Measurements from ENCODE around the gene IGFBP4.

Gene IGFBP4

GRCh38 chr17:40452216-40452787 lies 9.1 kb downstream of the IGFBP4 start:
- peak; percentile 73 for DNase-seq (ENCODE audit: low read depth)
- no peak overlapping the region for H3K4me3 ChIP-seq (ENCODE audit: low read depth, low read length)

DNA sequence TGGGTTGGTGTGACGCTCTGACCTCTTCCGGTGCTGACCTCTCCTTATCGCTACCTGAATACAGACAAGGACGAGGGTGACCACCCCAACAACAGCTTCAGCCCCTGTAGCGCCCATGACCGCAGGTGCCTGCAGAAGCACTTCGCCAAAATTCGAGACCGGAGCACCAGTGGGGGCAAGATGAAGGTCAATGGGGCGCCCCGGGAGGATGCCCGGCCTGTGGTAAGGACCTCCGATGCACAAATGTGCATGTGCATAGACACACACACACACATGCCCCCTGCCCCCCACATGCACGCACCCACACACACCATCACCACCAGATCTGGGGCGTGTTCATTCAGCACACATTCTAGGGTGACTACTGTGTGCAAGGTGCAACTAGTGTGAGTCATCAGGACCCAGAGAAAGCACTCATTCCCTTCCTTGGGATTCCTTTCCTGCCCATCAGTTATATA lies 9.7 kb downstream of the IGFBP4 start:
- no peak overlapping the region for H3K4me3 ChIP-seq (ENCODE audit: low read depth, low read length)
- no peak for DNase-seq (ENCODE audit: low read depth)

DNA sequence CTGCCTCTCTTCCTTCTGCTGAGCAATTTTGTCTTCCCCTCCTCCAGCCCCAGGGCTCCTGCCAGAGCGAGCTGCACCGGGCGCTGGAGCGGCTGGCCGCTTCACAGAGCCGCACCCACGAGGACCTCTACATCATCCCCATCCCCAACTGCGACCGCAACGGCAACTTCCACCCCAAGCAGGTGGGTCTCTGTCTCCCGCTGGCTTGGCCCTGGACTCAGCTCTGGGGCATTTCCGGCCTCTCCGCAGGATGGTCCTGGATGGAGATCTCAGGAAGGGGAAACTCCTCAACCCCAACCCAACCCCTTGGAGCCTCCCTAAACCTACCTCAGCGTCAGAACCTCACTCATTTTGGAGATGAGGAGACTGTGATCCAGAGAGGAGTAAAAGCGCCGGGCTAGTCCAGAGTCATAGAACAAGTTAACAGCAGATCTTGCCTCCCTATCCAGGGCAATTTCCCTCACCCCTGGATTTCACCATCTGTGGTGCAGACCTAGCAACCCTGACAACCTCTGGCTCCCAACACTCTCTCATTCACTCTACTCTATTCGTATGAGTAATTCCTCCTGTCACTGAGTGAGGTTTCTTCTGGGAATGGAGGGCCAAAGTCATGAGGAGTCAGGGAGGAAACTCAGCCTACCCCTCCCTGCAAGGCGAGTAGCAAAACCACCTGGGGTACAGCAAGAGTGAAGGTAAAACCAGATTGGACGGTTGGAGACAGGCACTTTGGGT lies 10.8 kb downstream of the IGFBP4 start:
- no peak for DNase-seq (ENCODE audit: low read depth)
- no peak overlapping the region for H3K4me3 ChIP-seq (ENCODE audit: low read depth, low read length)

GRCh38 chr17:40454613-40454995 lies 11.4 kb downstream of the IGFBP4 start:
- no peak for DNase-seq (ENCODE audit: low read depth)
- no peak overlapping the region for H3K4me3 ChIP-seq (ENCODE audit: low read depth, low read length)

DNA sequence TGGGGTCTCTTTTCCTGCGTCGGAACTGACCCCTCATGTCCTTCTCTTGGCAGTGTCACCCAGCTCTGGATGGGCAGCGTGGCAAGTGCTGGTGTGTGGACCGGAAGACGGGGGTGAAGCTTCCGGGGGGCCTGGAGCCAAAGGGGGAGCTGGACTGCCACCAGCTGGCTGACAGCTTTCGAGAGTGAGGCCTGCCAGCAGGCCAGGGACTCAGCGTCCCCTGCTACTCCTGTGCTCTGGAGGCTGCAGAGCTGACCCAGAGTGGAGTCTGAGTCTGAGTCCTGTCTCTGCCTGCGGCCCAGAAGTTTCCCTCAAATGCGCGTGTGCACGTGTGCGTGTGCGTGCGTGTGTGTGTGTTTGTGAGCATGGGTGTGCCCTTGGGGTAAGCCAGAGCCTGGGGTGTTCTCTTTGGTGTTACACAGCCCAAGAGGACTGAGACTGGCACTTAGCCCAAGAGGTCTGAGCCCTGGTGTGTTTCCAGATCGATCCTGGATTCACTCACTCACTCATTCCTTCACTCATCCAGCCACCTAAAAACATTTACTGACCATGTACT lies 13.2 kb downstream of the IGFBP4 start:
- no peak for DNase-seq (ENCODE audit: low read depth)
- H3K4me3 ChIP-seq (ENCODE audit: low read depth, low read length) = no peak overlapping the region

DNA sequence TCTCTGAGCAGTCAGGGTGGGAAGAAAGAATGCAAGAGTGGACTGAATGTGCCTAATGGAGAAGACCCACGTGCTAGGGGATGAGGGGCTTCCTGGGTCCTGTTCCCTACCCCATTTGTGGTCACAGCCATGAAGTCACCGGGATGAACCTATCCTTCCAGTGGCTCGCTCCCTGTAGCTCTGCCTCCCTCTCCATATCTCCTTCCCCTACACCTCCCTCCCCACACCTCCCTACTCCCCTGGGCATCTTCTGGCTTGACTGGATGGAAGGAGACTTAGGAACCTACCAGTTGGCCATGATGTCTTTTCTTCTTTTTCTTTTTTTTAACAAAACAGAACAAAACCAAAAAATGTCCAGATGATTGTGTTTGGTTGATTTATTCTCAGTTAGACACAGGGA lies 14.1 kb downstream of the IGFBP4 start:
- DNase-seq (ENCODE audit: low read depth) = no peak
- no peak overlapping the region for H3K4me3 ChIP-seq (ENCODE audit: low read depth, low read length)

- no peak for DNase-seq (ENCODE audit: low read depth)
- no peak overlapping the region for H3K4me3 ChIP-seq (ENCODE audit: low read depth, low read length)
Observed at GRCh38 chr17:40457964-40458791, 14.9 kb downstream of the IGFBP4 start.

GRCh38 chr17:40458851-40459482 lies 15.7 kb downstream of the IGFBP4 start:
- H3K4me3 ChIP-seq (ENCODE audit: low read depth, low read length) = no peak overlapping the region
- no peak for DNase-seq (ENCODE audit: low read depth)

DNA sequence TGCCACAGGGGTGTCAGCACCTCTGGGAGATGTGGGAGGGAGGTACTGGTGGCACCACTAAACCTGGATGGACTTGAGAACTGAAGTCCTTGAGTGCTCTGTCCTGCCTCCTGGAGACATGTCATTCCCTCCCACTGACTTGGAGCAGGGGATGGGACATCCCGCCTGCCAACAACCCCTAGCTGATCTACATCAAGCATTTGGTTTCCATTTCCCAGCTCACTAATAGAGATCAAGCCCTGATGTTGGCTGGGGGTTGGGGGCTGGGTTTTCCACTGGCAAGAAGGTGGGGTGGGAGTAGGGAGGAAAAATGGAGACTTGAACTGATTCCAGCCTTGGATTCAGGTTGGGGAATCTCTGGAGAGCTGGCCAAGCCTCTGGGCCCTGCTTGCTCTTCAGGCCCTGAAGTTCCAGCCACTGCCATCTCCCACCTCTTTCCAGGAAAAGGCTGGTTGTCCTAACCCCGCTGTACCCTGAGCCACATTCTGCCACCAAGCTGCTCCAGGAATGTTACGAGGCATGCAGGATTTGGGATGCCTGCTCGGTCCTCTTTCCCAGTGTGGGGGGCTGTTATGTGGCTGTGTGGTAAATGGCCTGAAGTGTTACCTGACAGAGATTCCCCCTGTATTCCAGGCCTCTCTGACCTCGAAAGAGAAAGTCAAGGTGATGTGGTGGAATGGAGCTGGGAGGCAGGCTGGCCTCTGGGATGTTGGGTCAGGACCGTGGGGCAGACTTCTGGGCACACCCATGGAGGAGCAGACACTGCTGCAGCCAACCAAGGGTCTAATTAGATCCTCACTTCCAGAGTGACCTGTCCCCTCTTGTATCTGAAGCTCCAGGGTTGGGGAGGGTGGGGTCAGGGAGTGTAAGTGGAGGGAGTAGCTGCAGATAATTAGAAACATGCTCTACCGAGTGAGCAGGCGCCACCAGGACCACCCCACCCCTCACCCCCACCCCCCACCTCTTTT lies 16.7 kb downstream of the IGFBP4 start:
- DNase-seq (ENCODE audit: low read depth) = no peak
- no peak overlapping the region for H3K4me3 ChIP-seq (ENCODE audit: low read depth, low read length)

- DNase-seq (ENCODE audit: low read depth) = no peak
- no peak overlapping the region for H3K4me3 ChIP-seq (ENCODE audit: low read depth, low read length)
Observed at GRCh38 chr17:40460604-40460967, 17.3 kb downstream of the IGFBP4 start.

DNA sequence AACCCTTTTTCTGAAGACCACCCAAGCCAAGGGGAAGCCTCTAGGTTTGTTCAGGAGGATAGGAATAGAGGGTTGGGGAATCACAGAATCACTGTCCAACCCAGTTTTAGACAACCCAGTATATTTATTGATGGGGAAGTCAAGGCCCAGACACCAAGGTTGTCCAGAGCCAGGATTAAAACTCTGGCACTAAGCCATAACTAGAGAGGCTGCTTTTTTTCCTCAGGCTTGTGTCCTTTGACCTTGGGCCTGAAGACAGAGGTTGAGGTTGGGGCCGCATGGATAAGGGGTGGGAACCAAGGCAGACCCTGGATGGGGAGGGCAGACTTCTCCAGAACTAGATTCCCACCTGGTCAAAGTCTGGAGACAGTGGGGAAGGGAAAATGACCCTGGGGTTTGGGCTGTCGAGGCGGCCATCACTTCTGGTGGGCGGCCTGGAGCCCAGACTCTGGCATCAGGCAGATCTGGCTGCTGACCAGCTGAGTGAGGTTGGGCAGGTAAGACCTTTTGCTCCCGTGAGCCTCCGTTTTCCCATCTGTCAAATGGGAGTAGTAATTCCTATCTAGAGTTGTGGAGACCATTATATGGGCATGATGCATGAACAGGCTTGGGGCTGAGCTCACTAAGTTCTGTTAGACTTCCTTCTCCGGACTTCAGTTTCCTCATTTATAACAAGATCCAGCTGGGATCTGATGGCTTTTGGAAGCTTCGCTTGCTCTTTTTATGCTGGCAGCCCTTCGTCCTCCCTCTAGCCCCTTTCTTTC lies 17.9 kb downstream of the IGFBP4 start:
- H3K4me3 ChIP-seq (ENCODE audit: low read depth, low read length) = no peak overlapping the region
- no peak for DNase-seq (ENCODE audit: low read depth)

GRCh38 chr17:40461732-40462342 lies 18.6 kb downstream of the IGFBP4 start:
- H3K4me3 ChIP-seq (ENCODE audit: low read depth, low read length) = no peak overlapping the region

GRCh38 chr17:40462343-40463121 lies 19.3 kb downstream of the IGFBP4 start:
- no peak for DNase-seq (ENCODE audit: low read depth)
- H3K4me3 ChIP-seq (ENCODE audit: low read depth, low read length) = no peak overlapping the region

More at GRCh38 chr17:40461732-40462342, 18.6 kb downstream of the IGFBP4 start:
- no peak for DNase-seq (ENCODE audit: low read depth)

- H3K4me3 ChIP-seq (ENCODE audit: low read depth, low read length) = no peak overlapping the region
- DNase-seq (ENCODE audit: low read depth) = no peak
Observed at GRCh38 chr17:40463122-40463550, 19.9 kb downstream of the IGFBP4 start.

- no peak for DNase-seq (ENCODE audit: low read depth)
- no peak overlapping the region for H3K4me3 ChIP-seq (ENCODE audit: low read depth, low read length)
Observed at GRCh38 chr17:40464392-40464855, 21.2 kb downstream of the IGFBP4 start.

DNA sequence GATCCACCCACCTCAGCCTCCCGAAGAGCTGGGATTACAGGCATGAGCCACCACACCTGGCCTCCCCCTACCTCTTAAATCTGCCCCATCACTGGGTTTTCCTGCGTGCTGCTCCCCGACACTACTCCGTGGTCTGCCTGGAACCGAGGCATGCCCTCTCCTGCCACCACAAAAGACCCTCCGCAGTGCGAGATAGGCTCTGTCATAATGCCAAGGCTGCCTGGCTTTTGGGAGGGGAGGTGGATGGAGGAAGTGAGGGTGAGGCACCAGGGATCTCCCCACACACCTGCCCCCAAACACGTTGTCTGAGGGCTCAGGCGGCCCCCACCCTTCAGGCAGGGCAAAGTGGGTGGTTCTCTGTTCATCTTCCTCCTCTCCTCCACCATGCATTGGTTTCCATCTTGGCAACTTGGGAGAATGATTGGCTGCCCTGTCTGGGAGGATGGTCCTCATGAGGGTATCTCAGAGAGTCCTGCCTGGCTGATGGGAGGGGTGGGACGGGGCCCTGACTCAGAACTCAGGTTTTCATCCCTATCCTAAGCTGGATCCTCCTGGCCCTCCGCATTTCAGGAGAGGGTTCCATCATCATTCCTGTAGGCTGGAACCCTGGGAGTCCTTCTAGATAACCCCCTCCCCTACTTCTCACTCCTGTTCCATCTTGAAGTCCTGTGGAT lies 23.2 kb downstream of the IGFBP4 start:
- no peak overlapping the region for H3K4me3 ChIP-seq (ENCODE audit: low read depth, low read length)
- no peak for DNase-seq (ENCODE audit: low read depth)

Data from skeletal muscle cell (primary cell).